Right atrium auricular region (tissue), 2 donors: ENCODE data around the gene ERBIN. TPM values are rescaled to one million over a fixed set of nuclear protein-coding genes. Genes with fewer than 3 reads are reported as not detected.
A peak's percentile ranks its signal among the peaks of the same experiment; 100 is the strongest.

Experiments
- DNase-seq: peaks from one replicate; pipeline ENCODE4 v3.0.0-alpha.2; 2019; ENCODE audit warnings: low spot score
- H3K27ac ChIP-seq, 2 donors: fragments of 200-600 bp; sonication (generic); 1 replicate in 1 of 2; 2 replicates in 1 of 2; pipeline ENCODE4 v1.5.1; 2016 to 2019
- H3K27me3 ChIP-seq, 2 donors: fragments of 200-600 bp; sonication (generic); one replicate each; pipeline versions ENCODE4 v1.5.1 to v1.6.0; 2017 to 2019
- H3K36me3 ChIP-seq: fragments of 200-600 bp; sonication (generic); one replicate; pipeline ENCODE4 v1.5.1; 2016
- H3K4me1 ChIP-seq, 2 donors: fragments of 200-600 bp; sonication (generic); one replicate each; pipeline versions ENCODE4 v1.5.1 to v1.6.0; 2017 to 2019
- H3K4me3 ChIP-seq, 2 donors: fragments of 200-600 bp; sonication (generic); 1 replicate in 1 of 2; 2 replicates in 1 of 2; pipeline ENCODE4 v1.5.1; 2017 to 2019; ENCODE audit warnings: mild to moderate bottlenecking in 1 of 2, moderate library complexity in 1 of 2
- H3K9me3 ChIP-seq, 2 donors: fragments of 200-600 bp; sonication (generic); one replicate each; pipeline ENCODE4 v1.5.1; 2019
- CTCF ChIP-seq, 2 donors: fragments of 200-600 bp; sonication (generic); IDR thresholded peaks; one replicate each; pipeline ENCODE4 v1.5.1; 2019; ENCODE audit warnings: antibody characterized with exemption in 2 of 2
- total RNA-seq, 2 donors: library from RNA; depleted of rRNA; stranded (reverse); fragments of >200 nt; gene quantifications; one replicate each; pipeline ENCODE4 v1.1.0, GENCODE V29; 2016

Gene ERBIN
- total RNA-seq, 2 donors from 2014 or later: 33.0 to 38.2 TPM

- H3K27ac ChIP-seq: peak overlapping the region; percentile 39 to 50
- no peak overlapping the region for H3K4me3 ChIP-seq
- DNase-seq: no peak
- H3K27me3 ChIP-seq: no peaks in the 10 kb centered on the region
- no peak for TF ChIP-seq CTCF (IDR thresholded peaks at IDR 0.05)
- peaks cover 0 to 55% of the 10 kb centered on the region in 2 donors for H3K4me1 ChIP-seq
- H3K36me3 ChIP-seq: no peaks in the 10 kb centered on the region
- no peaks in the 10 kb centered on the region for H3K9me3 ChIP-seq
Observed at GRCh38 chr5:65933295-65933694, 6.9 kb downstream of the ERBIN start.

GRCh38 chr5:65938256-65938655 is 11.9 kb downstream of the ERBIN start:
- H3K27ac ChIP-seq: no peak overlapping the region
- no peaks in the 10 kb centered on the region for H3K36me3 ChIP-seq
- no peak for TF ChIP-seq CTCF (IDR thresholded peaks at IDR 0.05)
- H3K4me3 ChIP-seq: no peak overlapping the region
- DNase-seq: no peak
- no peaks in the 10 kb centered on the region for H3K9me3 ChIP-seq
- peaks cover 0 to 29% of the 10 kb centered on the region in 2 donors for H3K4me1 ChIP-seq
- H3K27me3 ChIP-seq: no peaks in the 10 kb centered on the region

GRCh38 chr5:65943771-65944170 is 17.4 kb downstream of the ERBIN start:
- TF ChIP-seq CTCF (IDR thresholded peaks at IDR 0.05): no peak
- H3K27me3 ChIP-seq: no peaks in the 10 kb centered on the region

GRCh38 chr5:65946198-65946745 is 19.9 kb downstream of the ERBIN start:
- Histone ChIP-seq H3K27me3 (no peaks in the 10 kb centered on the region), H3K9me3 (no peaks in the 10 kb centered on the region)

More at GRCh38 chr5:65943771-65944170, 17.4 kb downstream of the ERBIN start:
- H3K27ac ChIP-seq: no peak overlapping the region
- H3K9me3 ChIP-seq: no peaks in the 10 kb centered on the region
- no peak for DNase-seq
- H3K4me1 ChIP-seq: no peaks in the 10 kb centered on the region
- no peaks in the 10 kb centered on the region for H3K36me3 ChIP-seq
- H3K4me3 ChIP-seq: no peak overlapping the region

GRCh38 chr5:65948115-65948747 is 21.9 kb downstream of the ERBIN start:
- no peaks in the 10 kb centered on the region for H3K36me3 ChIP-seq
- no peak overlapping the region for H3K4me3 ChIP-seq
- H3K9me3 ChIP-seq: no peaks in the 10 kb centered on the region
- no peak for TF ChIP-seq CTCF (IDR thresholded peaks at IDR 0.05)
- no peak overlapping the region for H3K27ac ChIP-seq
- DNase-seq: no peak
- H3K27me3 ChIP-seq: no peaks in the 10 kb centered on the region
- H3K4me1 ChIP-seq: peaks cover 0 to 14% of the 10 kb centered on the region in 2 donors

More at GRCh38 chr5:65946198-65946745, 19.9 kb downstream of the ERBIN start:
- Histone ChIP-seq H3K4me3 (no peak overlapping the region), H3K27ac (no peak overlapping the region), H3K36me3 (no peaks in the 10 kb centered on the region), H3K4me1 (no peaks in the 10 kb centered on the region)
- no peak for DNase-seq
- no peak for TF ChIP-seq CTCF (IDR thresholded peaks at IDR 0.05)
